ENCODE data around the gene CELF6.

- no peak for TF ChIP-seq CREB5 (CRISPR knock-in tag; IDR thresholded peaks at IDR 0.05; ENCODE audit: low read depth)
- no peak for TF ChIP-seq ZFP30 (CRISPR knock-in tag; IDR thresholded peaks at IDR 0.05)
- no peak for TF ChIP-seq BACH2 (CRISPR knock-in tag; IDR thresholded peaks at IDR 0.05; ENCODE audit: borderline replicate concordance)
- no peak for TF ChIP-seq ZNF70 (CRISPR knock-in tag; IDR thresholded peaks at IDR 0.05)
- no peak for TF ChIP-seq RARB (CRISPR knock-in tag; IDR thresholded peaks at IDR 0.05)
Measured at GRCh38 chr15:72315706-72316370, 4.1 kb downstream of the CELF6 start.
